ENCODE measurements around the gene TPCN2.

Gene TPCN2

GRCh38 chr11:69099180-69099579, 50.4 kb downstream of the TPCN2 start:
- DNase-seq, result no peak

- no peak for DNase-seq
These were observed 51.9 kb downstream of the TPCN2 start for GRCh38 chr11:69100454-69101114.

- peak; percentile 56 for DNase-seq
These were observed 52.5 kb downstream of the TPCN2 start for GRCh38 chr11:69101115-69101791.

GRCh38 chr11:69101792-69102695, 53.3 kb downstream of the TPCN2 start:
- no peak for DNase-seq

- DNase-seq, result peak; percentile 22
These were observed 54.2 kb downstream of the TPCN2 start for GRCh38 chr11:69102732-69103615.

- no peak for DNase-seq
These were observed 55.6 kb downstream of the TPCN2 start for GRCh38 chr11:69104212-69104855.

- DNase-seq, result no peak
These were observed 56.2 kb downstream of the TPCN2 start for GRCh38 chr11:69104856-69105395.

GRCh38 chr11:69105461-69106030, 56.8 kb downstream of the TPCN2 start:
- DNase-seq, result no peak

GRCh38 chr11:69106031-69106811, 57.5 kb downstream of the TPCN2 start:
- no peak for DNase-seq

GRCh38 chr11:69107413-69107812, 58.7 kb downstream of the TPCN2 start:
- DNase-seq, result no peak

- no peak for DNase-seq
These were observed 59.3 kb downstream of the TPCN2 start for GRCh38 chr11:69108030-69108429.

GRCh38 chr11:69108559-69108958, 59.8 kb downstream of the TPCN2 start:
- no peak for DNase-seq

- no peak for DNase-seq
These were observed 60.4 kb downstream of the TPCN2 start for GRCh38 chr11:69109101-69109500.

- DNase-seq, result no peak
These were observed 61.7 kb downstream of the TPCN2 start for GRCh38 chr11:69110451-69110850.

GRCh38 chr11:69111624-69112542, 63.2 kb downstream of the TPCN2 start:
- no peak for DNase-seq

GRCh38 chr11:69113226-69113625, 64.5 kb downstream of the TPCN2 start:
- no peak for DNase-seq

- no peak for DNase-seq
These were observed 65.1 kb downstream of the TPCN2 start for GRCh38 chr11:69113646-69114340.

GRCh38 chr11:69114362-69114761, 65.6 kb downstream of the TPCN2 start:
- DNase-seq, result no peak

Measured in NCI-H82 (cell line).